Stimulated activated naive CD4-positive, alpha-beta T cell (primary cell): ENCODE data around the gene RAB7A.
A peak's percentile ranks its signal among the peaks of the same experiment; 100 is the strongest.

Experiments
- DNase-seq, 6 experiments: peaks; one replicate each; lab custom pipeline; 2025; lab: John Stamatoyannopoulos, UW

RAB7A gene

DNA sequence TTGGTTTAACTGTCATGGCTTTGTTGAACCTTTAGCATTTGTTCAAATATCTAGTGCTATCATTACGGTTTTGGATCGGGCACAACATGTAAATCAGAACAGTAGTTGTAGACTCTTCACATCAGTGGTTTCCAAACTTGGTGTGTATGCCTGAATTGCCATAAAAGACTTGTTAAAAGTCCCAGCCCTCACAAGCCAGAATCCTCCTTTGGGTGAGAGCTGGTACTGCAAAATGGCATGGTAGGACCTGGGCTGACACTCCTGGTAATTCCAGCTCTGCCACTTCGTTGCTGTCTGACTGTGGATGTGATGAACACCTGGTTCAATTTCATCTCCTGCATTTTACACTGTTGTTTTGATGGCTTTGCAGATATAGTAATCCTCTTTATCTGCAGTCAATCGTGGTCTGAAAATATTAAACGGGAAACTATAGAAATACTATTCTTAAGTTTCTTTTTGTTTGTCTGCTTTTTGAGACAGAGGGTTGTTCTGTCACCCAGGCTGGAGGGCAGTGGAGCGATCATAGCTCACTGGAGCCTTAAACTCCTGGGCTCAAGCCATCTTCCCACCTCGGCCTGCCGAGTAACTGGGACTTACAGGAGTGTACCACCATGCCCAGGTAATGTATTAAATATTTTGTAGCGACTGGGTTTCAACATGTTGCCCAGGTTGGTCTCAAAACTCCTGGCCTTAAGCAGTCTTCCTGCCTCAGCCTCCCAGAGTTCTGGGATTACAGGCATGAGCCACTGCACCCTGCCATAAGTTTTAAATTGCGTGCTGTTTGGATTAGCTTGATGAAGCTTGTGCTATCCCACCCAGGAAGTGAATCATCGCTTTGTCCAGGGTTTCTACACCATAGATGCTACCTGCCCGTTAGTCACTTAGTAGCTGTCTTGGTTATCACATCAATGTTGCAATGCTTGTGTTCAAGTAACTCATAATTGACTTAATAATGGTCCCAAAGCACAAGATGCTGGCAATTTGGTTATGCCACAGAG, 61.6 kb downstream of the RAB7A start:
- DNase-seq = peak in 2 of 6 experiments; percentile 12 to 20

- DNase-seq = peak in 1 of 6 experiments; percentile 30
Measured at GRCh38 chr3:128788268-128788869, 62.4 kb downstream of the RAB7A start.

- peak in 1 of 6 experiments; percentile 20 for DNase-seq
Measured at GRCh38 chr3:128794067-128794768, 68.2 kb downstream of the RAB7A start.

GRCh38 chr3:128794770-128795649, 69.0 kb downstream of the RAB7A start:
- peak; percentile 24 to 83 (median 60) for DNase-seq

- DNase-seq = no peak
Measured at GRCh38 chr3:128799653-128800052, 73.7 kb downstream of the RAB7A start.

GRCh38 chr3:128800241-128801187, 74.5 kb downstream of the RAB7A start:
- DNase-seq = no peak

DNA sequence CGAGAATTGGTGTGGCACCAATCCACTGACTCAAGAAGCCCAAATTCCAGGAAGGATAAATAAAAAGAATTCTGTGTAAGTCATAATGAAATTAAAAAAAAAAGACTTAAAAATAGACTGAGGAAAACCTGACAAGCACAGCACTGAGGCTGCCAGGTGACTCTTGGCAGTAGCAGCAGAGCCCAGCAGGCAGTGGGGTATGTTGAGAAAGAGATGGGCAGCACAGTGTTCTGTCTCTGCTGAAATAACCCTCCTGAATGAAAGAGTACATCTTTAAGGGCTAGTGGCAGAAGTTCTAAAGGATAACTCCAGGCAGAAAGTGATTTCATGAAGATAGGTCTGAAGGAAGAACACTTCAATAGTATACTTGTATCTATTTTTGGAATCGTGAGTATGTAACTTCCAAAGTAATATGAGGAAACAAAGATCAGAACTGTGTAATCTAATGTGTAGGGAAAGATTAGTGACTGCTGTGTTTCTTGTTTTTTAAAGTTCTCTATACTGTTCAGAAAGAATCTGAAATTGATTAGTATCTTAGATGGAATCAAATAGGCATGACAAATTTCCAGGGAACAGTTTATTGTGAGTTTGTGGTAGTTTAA, 75.9 kb downstream of the RAB7A start:
- no peak for DNase-seq

GRCh38 chr3:128803307-128803706, 77.3 kb downstream of the RAB7A start:
- no peak for DNase-seq

GRCh38 chr3:128804017-128804810, 78.2 kb downstream of the RAB7A start:
- peak; percentile 43 to 85 (median 76) for DNase-seq

GRCh38 chr3:128804811-128805155, 78.8 kb downstream of the RAB7A start:
- peak in 1 of 6 experiments; percentile 25 for DNase-seq

DNA sequence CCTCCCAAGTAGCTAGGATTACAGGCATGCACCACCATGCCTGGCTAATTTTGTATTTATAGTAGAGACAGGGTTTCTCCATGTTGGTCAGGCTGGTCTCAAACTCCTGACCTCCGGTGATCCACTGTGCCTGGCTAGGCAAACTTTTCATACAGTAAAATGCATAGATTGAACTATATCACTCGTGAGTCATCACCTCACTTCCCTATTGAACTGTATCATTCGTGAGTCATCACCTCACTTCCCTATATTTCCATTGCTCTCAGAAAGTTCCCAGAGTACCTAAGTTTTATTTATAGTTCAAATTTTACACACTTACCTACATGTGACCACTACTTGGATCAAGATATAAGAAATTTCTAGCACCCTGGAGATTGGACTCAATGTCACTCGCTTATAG, 79.8 kb downstream of the RAB7A start:
- DNase-seq = no peak

DNA sequence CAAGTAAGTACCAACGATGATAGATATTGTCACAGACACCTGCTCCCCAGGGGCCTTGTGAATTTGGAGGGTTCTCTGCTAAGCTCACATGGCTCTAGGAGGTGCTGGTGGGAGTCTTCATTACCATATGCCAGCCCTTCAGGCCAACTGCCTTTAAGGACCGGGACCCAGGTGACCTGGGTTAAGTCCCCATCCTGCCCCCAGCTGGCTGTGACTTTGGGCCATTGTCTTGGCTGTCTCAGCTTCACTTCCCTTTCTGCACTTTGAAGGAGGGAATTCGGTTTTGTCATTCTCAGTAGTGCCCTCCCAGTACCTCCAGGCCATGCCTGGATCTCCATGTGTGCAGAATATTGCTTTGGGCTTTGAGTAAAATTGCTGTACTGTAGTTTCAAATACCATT, 80.6 kb downstream of the RAB7A start:
- no peak for DNase-seq

DNA sequence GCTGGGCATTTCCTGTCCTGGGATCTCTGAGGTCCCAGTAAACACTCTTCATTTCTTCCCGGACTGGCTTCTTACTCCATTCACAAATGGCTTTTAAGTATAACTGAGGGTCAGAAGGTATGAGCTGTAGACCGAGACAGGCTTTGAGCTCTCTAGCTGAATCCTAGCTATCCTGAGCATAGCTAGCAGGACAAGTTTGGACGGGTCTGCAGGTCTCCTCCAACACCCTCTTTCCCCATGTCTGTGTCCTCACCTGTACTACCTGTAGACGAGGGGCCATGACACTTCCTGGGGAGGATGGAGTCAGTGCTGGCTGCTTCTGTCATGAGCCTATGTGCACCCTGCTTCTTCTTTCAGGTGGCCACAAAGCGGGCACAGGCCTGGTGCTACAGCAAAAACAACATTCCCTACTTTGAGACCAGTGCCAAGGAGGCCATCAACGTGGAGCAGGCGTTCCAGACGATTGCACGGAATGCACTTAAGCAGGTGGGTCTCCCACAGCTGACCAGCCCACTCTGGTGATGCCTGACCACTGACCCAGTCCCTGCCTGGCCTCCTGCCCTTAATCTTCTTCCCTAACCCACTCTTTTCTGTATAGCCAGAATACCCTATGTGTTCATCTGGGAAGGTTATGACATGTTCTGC, 81.3 kb downstream of the RAB7A start:
- DNase-seq = no peak

GRCh38 chr3:128808672-128809071, 82.7 kb downstream of the RAB7A start:
- DNase-seq = no peak

DNA sequence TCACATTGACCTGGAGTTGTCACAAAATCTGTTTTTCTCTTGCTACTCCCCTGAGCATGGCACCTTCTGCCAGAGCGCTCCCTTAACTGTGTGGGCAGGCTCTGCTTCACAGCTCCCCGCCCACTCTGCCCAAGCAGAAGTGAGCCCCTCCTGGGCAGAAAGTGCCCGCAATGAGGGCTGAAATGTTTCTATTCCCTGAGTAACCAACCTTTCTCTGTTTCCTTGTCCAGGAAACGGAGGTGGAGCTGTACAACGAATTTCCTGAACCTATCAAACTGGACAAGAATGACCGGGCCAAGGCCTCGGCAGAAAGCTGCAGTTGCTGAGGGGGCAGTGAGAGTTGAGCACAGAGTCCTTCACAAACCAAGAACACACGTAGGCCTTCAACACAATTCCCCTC, 87.1 kb downstream of the RAB7A start:
- DNase-seq = no peak

DNA sequence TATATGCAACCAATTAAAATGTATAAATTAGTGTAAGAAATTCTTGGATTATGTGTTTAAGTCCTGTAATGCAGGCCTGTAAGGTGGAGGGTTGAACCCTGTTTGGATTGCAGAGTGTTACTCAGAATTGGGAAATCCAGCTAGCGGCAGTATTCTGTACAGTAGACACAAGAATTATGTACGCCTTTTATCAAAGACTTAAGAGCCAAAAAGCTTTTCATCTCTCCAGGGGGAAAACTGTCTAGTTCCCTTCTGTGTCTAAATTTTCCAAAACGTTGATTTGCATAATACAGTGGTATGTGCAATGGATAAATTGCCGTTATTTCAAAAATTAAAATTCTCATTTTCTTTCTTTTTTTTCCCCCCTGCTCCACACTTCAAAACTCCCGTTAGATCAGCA, 88.1 kb downstream of the RAB7A start:
- no peak for DNase-seq

DNA sequence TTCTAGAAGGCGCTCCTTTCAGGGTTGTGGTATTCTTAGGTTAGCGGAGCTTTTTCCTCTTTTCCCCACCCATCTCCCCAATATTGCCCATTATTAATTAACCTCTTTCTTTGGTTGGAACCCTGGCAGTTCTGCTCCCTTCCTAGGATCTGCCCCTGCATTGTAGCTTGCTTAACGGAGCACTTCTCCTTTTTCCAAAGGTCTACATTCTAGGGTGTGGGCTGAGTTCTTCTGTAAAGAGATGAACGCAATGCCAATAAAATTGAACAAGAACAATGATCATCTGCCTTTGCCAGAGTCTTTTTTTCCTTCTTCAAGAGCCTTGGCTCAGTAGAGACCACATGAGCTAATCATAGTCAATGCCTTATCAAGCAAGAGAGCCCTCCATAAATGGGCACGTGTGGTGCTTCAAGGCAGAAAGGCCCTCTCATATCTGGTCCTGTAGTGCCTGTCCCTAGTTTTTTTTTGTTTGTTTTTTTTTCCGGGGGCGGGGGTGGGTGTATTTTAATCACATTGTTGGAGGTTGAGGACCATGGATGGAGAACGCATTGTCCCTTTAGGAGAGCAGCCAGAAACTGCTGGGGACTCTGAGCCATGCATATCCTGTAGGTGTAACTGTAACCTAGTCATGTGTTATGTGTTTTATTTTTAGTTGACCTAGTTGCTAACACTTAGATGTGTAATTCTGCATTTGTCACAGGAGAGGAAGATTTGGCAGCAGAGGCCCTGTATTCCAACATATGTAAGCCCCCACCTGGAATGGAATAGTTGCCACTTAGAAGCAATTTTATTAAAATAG, 88.7 kb downstream of the RAB7A start:
- no peak for DNase-seq
